T1000 (cell line): ENCODE measurements around the gene RPLP2.

Experiments used
- DNase-seq: peaks from one replicate; lab custom pipeline; 2025; ENCODE audit warnings: mixed read lengths; lab: John Stamatoyannopoulos, UW

Gene RPLP2

GRCh38 chr11:824292-824880 is 14.6 kb downstream of the RPLP2 start:
- DNase-seq = no peak

DNA sequence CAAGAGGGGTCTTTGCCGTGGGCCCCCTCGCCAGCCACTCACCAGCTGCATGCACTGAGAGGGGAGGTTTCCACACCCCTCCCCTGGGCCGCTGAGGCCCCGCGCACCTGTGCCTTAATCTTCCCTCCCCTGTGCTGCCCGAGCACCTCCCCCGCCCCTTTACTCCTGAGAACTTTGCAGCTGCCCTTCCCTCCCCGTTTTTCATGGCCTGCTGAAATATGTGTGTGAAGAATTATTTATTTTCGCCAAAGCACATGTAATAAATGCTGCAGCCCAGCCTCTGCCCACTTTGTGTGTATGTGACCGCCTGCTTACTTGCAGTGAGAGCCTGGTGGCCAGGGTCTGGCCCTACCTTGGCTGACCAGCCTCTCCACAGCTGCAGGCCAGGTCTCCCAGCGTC is 15.2 kb downstream of the RPLP2 start:
- DNase-seq = no peak

DNA sequence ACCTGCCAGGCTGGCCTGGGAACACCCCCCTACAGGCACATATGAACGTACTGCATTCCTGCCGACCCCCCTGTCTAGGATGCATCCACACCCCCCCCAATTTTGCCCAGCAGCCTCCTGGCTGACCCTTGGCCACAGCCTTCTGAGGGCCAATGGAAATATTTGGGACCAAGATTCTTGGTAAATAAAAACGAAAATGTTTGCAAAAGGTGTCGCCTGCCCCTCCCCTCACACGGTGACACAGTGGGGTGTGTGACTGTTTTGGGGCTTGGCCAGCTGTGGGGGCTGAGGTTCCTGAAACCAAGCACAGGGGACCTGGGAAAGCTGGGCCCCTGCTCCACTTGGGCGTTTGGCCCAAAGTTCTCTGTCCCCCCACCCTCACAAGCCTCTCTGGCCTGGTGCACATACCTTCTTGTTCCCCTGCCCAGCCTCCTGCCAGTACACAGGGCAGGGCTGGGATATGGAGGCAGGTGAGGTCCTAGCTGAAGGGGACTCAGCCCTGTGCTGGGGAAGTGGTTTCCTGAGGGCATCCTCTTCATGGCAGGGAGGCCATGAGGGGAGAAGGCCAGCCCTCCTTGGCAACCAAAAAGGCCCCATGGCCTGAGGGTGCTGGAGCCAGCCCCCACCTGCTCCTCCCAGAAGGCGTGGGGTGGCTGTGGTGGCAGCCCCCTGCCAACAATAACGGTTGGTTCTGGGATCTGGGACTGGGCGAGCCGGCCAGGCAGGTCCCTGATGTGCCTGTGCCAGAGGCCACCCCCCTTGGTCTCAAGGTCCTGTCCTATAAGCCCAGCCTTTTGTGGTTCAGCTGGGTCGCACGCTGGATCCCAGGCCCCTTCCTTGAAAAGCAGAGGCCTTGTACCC is 15.8 kb downstream of the RPLP2 start:
- DNase-seq = no peak

- no peak for DNase-seq
Observed at GRCh38 chr11:826227-826621, 16.5 kb downstream of the RPLP2 start.

DNA sequence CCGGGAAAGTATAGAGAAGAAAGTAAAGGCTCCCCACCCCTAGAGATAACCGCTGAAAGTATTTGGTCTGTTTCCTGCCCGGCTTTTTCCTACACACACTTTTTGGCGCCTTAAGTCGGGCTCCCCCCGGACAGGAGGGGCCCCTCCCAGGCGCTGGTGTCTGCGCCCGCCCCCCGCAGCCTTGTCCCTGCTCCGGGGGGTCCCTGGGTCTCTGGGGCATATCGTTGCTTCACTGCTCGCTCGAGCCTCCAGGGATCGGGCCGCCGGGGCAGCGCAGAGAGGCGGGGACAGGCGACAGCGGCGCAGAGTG is 17.0 kb downstream of the RPLP2 start:
- DNase-seq = no peak

GRCh38 chr11:827146-827896 is 17.6 kb downstream of the RPLP2 start:
- DNase-seq = no peak

- DNase-seq = no peak
Observed at GRCh38 chr11:827897-828192, 18.1 kb downstream of the RPLP2 start, which contains the start of gene CRACR2B. Gene CRACR2B, plus strand, starts transcription at chr11:827919. Its CDS starts 689 bp downstream, at chr11:828608.

GRCh38 chr11:828506-829175 is 18.9 kb downstream of the RPLP2 start:
- no peak for DNase-seq

- no peak for DNase-seq
Observed at GRCh38 chr11:829176-829846, 19.5 kb downstream of the RPLP2 start.

DNA sequence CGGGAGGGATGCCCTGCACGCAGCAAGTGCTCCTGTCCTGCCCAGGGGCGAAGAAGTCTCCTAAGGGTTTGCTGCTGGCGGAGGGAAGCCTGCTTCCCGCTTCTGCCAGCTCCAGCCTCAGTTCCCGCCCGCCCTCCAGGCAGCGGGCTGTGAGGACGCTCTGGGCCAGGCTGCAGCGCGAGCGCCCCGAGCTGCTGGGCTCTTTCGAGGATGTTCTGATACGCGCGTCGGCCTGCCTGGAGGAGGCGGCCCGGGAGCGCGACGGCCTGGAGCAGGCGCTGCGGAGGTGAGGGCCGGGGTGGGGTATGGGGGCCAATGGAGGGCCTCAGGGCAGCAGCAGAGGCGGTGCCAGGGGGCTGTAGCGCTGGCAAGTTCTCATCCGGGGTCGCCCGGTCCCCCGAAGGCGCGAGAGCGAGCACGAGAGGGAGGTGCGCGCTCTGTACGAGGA is 20.1 kb downstream of the RPLP2 start:
- DNase-seq = no peak

DNA sequence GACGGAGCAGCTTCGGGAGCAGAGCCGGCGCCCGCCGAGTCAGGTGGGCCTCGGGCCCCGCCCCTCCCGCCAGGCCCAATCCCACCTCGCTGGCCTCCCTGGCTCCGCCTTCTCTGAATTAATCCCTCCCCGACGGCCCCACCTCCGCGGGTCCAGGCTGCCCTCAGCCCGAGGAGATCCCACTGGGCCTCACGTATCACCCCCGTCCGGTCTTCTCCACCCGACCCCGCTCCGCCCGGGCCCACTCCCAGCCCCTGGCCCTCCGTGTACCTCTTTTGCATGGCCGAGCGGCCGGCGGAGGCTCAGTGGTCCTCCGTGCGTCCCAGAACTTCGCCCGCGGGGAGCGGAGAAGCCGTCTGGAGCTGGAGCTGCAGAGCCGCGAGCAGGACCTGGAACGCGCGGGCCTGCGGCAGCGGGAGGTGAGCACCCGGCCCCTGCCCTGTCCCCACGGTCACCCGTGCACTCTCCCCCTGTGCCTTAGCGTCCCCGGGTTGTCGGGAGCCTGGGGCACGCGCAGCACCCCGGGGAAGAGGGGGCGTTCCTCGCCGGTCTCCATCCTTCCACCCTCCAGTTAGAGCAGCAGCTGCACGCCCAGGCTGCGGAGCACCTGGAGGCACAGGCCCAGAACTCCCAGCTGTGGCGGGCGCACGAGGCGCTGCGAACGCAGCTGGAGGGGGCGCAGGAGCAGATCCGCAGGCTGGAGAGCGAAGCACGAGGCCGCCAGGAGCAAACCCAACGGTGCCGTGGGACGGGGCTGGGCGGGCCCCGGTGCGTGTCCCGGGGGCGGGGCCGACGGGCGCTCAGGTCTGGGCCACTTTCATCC is 20.7 kb downstream of the RPLP2 start:
- peak; percentile 52 for DNase-seq

DNA sequence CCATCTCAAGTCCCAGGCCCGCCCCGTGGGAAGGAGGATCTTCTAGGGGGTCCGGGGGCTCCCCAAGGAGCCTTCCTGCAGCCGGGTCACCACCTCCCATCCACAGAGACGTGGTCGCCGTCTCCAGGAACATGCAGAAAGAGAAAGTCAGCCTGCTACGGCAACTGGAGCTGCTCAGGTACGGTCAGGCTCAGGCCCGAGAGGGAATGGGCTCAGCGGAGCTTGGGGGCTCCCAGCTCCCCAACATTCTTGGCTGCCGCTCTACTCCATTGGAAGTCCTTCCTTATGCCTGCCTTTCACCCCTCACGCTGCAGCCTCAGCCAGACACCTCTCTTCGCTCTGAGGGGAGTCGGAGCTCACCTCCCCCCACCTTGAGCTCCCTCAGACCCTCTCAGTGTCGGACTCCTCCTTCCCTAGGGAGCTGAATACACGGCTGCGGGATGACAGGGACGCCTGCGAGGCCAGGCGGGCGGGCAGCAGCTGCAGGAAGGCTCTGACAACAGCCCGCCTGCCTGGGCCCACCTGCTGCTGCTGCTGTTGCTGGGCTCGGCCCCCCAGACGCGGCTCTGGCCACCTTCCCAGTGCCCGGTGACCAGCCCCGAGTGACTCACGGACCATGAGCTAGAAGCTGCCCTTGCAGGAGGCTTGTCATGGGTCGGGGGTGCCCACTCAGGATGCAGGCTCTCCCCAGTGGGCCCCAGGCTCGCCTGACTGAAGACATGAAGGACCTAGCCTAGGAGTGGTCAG is 21.5 kb downstream of the RPLP2 start:
- peak; percentile 48 for DNase-seq

DNA sequence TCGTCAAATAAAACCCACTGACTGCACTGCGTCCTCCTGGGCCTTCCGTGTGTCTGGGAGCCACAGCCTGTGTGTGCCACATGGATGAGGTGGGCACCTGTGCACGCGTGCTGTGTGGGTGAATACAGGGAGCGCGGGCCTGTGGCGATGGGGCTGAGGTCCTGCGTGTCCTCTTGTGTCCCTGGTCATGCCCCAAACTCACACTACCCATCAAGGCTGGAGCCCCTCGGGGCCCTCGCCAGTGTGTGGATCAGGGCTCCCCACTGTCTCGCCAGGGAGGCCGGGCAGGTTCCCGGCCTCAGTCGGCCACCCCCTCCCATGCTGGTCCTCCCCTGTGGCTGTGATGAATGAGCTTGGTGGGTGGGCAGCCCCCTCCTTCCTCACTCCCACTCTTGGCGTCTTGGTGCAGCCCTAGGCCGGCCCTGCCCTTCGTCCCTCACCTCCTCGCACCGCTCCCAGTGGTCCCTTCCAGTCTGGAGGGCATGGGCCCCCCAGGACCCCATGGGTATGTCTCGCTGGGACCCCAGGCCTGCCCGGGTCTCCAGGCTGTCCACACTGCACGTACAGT is 22.3 kb downstream of the RPLP2 start:
- DNase-seq = no peak

- peak; percentile 38 for DNase-seq
Observed at GRCh38 chr11:832529-833113, 22.9 kb downstream of the RPLP2 start, which contains the start of gene CD151. Gene CD151, plus strand, starts transcription at chr11:832952. Its CDS starts 3,118 bp downstream, at chr11:836070.

GRCh38 chr11:833114-833791 is 23.5 kb downstream of the RPLP2 start:
- peak; percentile 38 for DNase-seq

GRCh38 chr11:833849-834311 is 24.1 kb downstream of the RPLP2 start:
- no peak for DNase-seq

- DNase-seq = peak; percentile 81
Observed at GRCh38 chr11:834371-835316, 24.9 kb downstream of the RPLP2 start.

- no peak for DNase-seq
Observed at GRCh38 chr11:836274-836673, 26.5 kb downstream of the RPLP2 start.
